Osteoblast (primary cell): ENCODE measurements around the gene ACAP3. TPM values are rescaled to one million over a fixed set of nuclear protein-coding genes. Genes with fewer than 3 reads are reported as not detected.

Experiments used
- DNase-seq: peaks from one replicate; pipeline ENCODE4 v3.0.0; 2011; ENCODE audit warnings: low spot score, mixed read lengths; ENCODE audit not compliant: insufficient read length; ENCODE audit errors: missing footprints
- H2AFZ ChIP-seq: 2 replicates; pipeline ENCODE4 v1.6.0; 2011; ENCODE audit warnings: mild to moderate bottlenecking, low read length
- H3K27ac ChIP-seq: 2 replicates; pipeline ENCODE4 v1.5.1; 2011; ENCODE audit warnings: mild to moderate bottlenecking, low read depth, low read length, moderate library complexity
- H3K27me3 ChIP-seq: 2 replicates; pipeline ENCODE4 v1.6.0; 2012; ENCODE audit warnings: mild to moderate bottlenecking, control low read depth, inconsistent platforms, low read length, moderate library complexity; ENCODE audit not compliant: insufficient read depth
- H3K36me3 ChIP-seq: 2 replicates; pipeline ENCODE4 v1.5.1; 2011; ENCODE audit warnings: mild to moderate bottlenecking, low read length, control low read depth, moderate library complexity; ENCODE audit not compliant: insufficient read depth
- H3K4me1 ChIP-seq: 2 replicates; pipeline ENCODE4 v1.5.1; 2011; ENCODE audit warnings: mild to moderate bottlenecking, low read length, control low read depth, moderate library complexity; ENCODE audit not compliant: insufficient read depth
- H3K4me2 ChIP-seq: 2 replicates; pipeline ENCODE4 v1.6.0; 2011; ENCODE audit warnings: mild to moderate bottlenecking, low read length; ENCODE audit not compliant: insufficient read depth
- H3K4me3 ChIP-seq: fragments of 200-600 bp; sonication (generic); 3 replicates; pipeline ENCODE4 v1.5.1; 2012; ENCODE audit warnings: mild to moderate bottlenecking, low read length, inconsistent platforms; ENCODE audit not compliant: insufficient read depth
- H3K79me2 ChIP-seq: 2 replicates; pipeline ENCODE4 v1.6.0; 2012; ENCODE audit warnings: mild to moderate bottlenecking, low read length, control low read depth, inconsistent platforms; ENCODE audit not compliant: insufficient read depth
- H3K9me3 ChIP-seq: 2 replicates; pipeline ENCODE4 v1.5.1; 2011; ENCODE audit warnings: low read depth, low read length, control low read depth
- H4K20me1 ChIP-seq: 2 replicates; pipeline ENCODE4 v1.6.0; 2012; ENCODE audit warnings: mild to moderate bottlenecking, low read length, control low read depth; ENCODE audit not compliant: insufficient read depth
- total RNA-seq: library from RNA; depleted of rRNA; stranded (reverse); fragments of >200 nt; gene quantifications from 2 replicates; pipeline ENCODE4 v1.2.3, GENCODE V29; 2012
- TF ChIP-seq, protein P1 (sequence below): IDR thresholded peaks from 2 replicates; pipeline ENCODE4 v1.5.1; 2011; ENCODE audit warnings: mild to moderate bottlenecking, low read depth, low read length, moderate library complexity; ENCODE audit errors: extremely low read depth

Gene ACAP3, protein sequence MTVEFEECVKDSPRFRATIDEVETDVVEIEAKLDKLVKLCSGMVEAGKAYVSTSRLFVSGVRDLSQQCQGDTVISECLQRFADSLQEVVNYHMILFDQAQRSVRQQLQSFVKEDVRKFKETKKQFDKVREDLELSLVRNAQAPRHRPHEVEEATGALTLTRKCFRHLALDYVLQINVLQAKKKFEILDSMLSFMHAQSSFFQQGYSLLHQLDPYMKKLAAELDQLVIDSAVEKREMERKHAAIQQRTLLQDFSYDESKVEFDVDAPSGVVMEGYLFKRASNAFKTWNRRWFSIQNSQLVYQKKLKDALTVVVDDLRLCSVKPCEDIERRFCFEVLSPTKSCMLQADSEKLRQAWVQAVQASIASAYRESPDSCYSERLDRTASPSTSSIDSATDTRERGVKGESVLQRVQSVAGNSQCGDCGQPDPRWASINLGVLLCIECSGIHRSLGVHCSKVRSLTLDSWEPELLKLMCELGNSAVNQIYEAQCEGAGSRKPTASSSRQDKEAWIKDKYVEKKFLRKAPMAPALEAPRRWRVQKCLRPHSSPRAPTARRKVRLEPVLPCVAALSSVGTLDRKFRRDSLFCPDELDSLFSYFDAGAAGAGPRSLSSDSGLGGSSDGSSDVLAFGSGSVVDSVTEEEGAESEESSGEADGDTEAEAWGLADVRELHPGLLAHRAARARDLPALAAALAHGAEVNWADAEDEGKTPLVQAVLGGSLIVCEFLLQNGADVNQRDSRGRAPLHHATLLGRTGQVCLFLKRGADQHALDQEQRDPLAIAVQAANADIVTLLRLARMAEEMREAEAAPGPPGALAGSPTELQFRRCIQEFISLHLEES
- 31.2 and 46.7 TPM in 2 replicates for total RNA-seq

DNA sequence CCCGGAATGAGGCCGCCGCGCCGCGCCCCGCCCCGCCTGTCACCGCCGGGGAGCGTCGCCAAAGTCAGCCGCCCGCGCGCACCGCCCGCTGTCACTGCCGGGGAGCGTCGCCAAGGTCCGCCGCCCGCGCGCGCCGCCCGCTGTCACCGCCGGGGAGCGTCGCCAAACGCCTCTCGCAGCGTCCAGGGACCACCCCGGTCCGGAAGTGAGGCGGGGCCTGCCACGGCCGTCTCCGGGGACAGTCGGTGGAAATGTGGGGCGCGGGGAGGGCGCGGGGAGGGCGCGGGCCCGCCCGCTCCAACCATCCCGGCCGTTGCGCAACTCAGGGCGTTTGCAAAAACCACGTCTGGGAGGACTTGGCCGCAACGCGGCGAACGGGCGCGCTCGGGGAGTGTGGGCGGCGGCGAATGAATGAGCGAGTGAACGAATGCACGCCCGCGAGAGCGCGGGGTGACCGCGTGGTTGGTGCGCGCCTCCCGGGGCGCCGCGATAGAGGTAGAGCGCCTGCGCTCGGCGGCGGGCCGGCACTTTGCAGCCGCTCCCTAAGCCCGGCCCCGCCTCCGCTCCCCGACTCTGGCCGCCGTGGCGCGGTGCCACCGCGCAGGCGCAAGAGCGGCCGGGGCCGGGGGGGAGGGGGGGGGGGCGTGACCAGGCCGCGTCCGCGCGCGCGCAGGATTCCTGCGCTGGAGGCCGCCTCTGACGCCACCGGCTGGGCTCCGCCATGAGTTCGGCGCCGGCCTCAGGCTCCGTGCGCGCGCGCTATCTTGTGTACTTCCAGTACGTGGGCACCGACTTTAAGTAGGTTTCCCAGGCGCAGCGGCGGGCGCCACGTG, at the start of gene ACAP3, which contains the start of gene PUSL1:
TSS of gene ACAP3 (minus strand) at position 8 of the 833 bp plus-strand sequence. CDS start 115 bp downstream, outside the sequence.
TSS of gene PUSL1 (plus strand) at position 675 of the 833 bp plus-strand sequence. CDS start at position 722, 47 bp downstream.
- Histone ChIP-seq H2AFZ (peak within 1 kb of the TSS; percentile 51), H3K4me2 (peak within 1 kb of the TSS; percentile 89), H3K4me1 (peaks cover 34% of the 10 kb centered on the region), H3K27ac (peak within 1 kb of the TSS; percentile 77), H3K9me3 (no peaks in the 10 kb centered on the region), H3K4me3 (peak within 1 kb of the TSS; percentile 86), H3K36me3 (peaks cover 25% of the 10 kb centered on the region), H4K20me1 (peaks cover 46% of the 10 kb centered on the region), H3K79me2 (peaks cover 58% of the 10 kb centered on the region), H3K27me3 (no peaks in the 10 kb centered on the region)
- TF ChIP-seq, protein P1, sequence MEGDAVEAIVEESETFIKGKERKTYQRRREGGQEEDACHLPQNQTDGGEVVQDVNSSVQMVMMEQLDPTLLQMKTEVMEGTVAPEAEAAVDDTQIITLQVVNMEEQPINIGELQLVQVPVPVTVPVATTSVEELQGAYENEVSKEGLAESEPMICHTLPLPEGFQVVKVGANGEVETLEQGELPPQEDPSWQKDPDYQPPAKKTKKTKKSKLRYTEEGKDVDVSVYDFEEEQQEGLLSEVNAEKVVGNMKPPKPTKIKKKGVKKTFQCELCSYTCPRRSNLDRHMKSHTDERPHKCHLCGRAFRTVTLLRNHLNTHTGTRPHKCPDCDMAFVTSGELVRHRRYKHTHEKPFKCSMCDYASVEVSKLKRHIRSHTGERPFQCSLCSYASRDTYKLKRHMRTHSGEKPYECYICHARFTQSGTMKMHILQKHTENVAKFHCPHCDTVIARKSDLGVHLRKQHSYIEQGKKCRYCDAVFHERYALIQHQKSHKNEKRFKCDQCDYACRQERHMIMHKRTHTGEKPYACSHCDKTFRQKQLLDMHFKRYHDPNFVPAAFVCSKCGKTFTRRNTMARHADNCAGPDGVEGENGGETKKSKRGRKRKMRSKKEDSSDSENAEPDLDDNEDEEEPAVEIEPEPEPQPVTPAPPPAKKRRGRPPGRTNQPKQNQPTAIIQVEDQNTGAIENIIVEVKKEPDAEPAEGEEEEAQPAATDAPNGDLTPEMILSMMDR, result no peak
- DNase-seq, result peak; percentile 100

DNA sequence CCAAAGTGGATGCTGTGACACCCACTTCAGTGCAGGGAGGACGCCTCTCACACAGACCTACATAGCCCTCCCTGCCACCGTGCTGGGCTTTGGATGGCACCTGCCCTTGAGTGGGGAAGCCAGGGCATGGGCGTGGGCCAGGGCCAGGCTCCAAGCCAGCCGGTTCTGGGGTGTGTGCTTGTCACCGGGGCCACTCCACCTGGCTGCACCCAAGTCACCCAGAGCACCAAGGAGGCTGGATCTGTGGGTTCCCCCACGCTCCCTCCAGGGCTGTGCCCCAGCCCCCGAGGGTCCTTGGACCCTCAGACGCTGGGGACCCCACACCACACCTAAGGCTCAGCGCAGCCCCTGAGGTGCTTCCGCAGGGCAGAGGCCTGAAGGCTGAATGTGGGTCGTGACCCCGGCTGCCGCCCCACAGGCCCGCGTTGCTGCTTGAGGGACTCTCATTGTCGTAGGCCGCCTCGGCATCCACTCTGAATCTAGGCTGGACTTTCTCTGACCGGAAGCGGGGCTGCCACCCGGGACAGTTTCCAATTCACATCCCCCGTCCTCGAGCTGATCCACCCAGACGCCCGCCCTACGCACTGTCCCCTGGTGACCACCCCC, 49.2 kb upstream of the ACAP3 start:
- Histone ChIP-seq H3K79me2 (peaks cover 61% of the 10 kb centered on the region), H3K27ac (peak overlapping the region; percentile 85), H3K27me3 (no peaks in the 10 kb centered on the region), H4K20me1 (peaks cover 27% of the 10 kb centered on the region), H3K9me3 (no peaks in the 10 kb centered on the region), H2AFZ (no peak overlapping the region), H3K36me3 (peaks cover 27% of the 10 kb centered on the region), H3K4me1 (peaks cover 40% of the 10 kb centered on the region), H3K4me3 (peak overlapping the region; percentile 95), H3K4me2 (peak overlapping the region; percentile 89)
- TF ChIP-seq, protein P1, result no peak
- peak; percentile 89 for DNase-seq

DNA sequence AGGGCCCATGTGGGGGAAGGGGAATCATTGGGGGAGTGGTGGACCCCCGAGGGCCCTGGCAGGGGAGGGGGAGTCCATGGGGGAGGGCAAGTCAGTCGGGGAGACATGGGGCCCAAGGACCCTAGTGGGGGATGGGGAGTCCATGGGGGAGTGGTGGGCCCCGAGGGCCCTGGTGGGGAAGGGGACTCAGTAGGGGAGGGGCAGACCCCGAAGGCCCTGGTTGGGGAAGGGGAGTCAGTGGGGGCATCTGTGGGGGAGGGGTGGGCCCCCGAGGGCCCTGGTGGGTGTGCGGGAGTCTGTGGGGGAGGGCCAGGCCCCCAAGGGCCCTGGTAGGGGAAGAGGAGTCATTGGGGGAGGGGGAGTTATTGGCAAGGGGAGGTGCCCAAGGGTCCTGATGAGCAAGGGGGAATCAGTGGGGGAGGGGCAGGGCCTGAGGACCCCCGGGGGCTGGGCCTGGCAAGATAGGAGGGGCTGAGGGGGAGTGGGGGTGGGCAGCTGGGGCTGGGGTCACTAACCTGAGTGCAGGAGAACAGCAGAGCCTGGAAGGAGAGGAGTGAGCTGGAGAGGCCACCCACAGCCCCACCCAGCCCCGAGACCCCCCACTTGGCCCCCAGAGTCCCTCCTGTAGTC, 48.6 kb upstream of the ACAP3 start:
- peaks cover 59% of the 10 kb centered on the region for H3K79me2 ChIP-seq
- TF ChIP-seq, protein P1, result no peak
- DNase-seq, result peak; percentile 91
- H3K9me3 ChIP-seq, result no peaks in the 10 kb centered on the region
- H3K4me2 ChIP-seq, result peak overlapping the region; percentile 89
- no peaks in the 10 kb centered on the region for H3K27me3 ChIP-seq
- no peak overlapping the region for H3K27ac ChIP-seq
- H3K4me1 ChIP-seq, result peaks cover 34% of the 10 kb centered on the region
- H2AFZ ChIP-seq, result no peak overlapping the region
- H4K20me1 ChIP-seq, result peaks cover 32% of the 10 kb centered on the region
- peak overlapping the region; percentile 95 for H3K4me3 ChIP-seq
- peaks cover 29% of the 10 kb centered on the region for H3K36me3 ChIP-seq
